Measurements from ENCODE around the gene BRAT1. TPM values are rescaled to one million over a fixed set of nuclear protein-coding genes. Genes with fewer than 3 reads are reported as not detected.

BRAT1 gene
- polyA plus RNA-seq, 1 donor from 2014 or later = 60.3 TPM

DNA sequence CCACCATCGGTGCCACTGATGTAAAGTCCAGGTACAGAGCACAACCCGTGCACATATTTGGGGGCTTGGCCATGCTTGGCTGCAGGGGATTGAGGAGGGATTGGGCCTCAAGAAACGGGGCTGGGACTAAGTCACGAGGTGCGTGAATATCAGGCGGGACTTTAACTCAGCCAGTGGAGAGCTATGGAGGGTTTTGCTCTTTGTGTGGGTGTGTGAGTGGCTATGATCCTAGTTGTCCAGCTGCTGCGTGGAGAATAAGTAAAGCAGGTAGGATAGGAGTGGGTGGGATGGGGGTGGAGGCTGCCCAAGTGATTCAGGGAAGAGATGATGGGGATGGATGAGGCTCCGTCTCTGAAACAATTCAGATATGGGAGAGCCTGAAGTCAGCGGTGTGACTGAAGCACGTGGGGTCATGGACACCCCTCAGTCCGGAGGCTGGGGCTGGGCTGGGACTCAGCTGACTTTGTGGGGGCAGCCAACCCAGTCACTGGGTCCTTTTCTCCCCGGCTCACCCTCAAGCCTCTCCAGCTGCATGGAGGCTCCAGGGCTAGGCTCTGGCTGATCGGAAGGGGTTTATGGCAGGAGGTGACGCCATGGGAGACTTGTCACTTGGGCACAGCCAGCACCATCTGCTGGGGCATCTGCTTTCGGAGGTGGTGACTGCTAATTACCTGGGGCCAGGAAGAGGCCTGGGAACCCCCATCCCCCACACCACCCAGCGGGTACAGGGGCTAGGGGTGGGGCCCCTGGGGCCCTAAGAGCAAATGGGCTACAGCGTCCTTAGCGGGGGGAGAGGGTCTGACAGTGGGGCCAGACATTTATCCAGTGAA lies 37.4 kb downstream of the BRAT1 start:
- Histone ChIP-seq H3K9ac (ENCODE audit: low read length) (no peak overlapping the region), H3K36me3 (ENCODE audit: insufficient read depth, low read length) (no peaks in the 10 kb centered on the region), H3K9me3 (ENCODE audit: low read length) (no peaks in the 10 kb centered on the region), H3F3A (ENCODE audit: insufficient read depth, low read length, poor library complexity, severe bottlenecking) (no peaks in the 10 kb centered on the region), H4K20me1 (ENCODE audit: insufficient read depth) (no peaks in the 10 kb centered on the region), H3K4me2 (ENCODE audit: low read length) (no peak overlapping the region), H3K27ac (ENCODE audit: low read length) (no peak overlapping the region), H3K79me2 (replicated peaks; ENCODE audit: insufficient read depth, low read length) (peaks cover 25% of the 10 kb centered on the region), H3K4me3 (ENCODE audit: low read length) (no peak overlapping the region), H3K27me3 (ENCODE audit: insufficient read depth, low read depth, low read length) (peaks cover 10% of the 10 kb centered on the region), H3K9me2 (ENCODE audit: insufficient read depth, low read length) (no peaks in the 10 kb centered on the region), H2AFZ (ENCODE audit: low read depth, low read length) (no peak overlapping the region)
- TF ChIP-seq SMC3 (conservative IDR thresholded peaks at IDR 0.05; ENCODE audit: poor library complexity) = no peak
- no peak for TF ChIP-seq MXI1 (conservative IDR thresholded peaks at IDR 0.05; ENCODE audit: poor library complexity, severe bottlenecking)
- TF ChIP-seq RAD21 (conservative IDR thresholded peaks at IDR 0.05) = no peak
- no peak for TF ChIP-seq TAF1 (IDR thresholded peaks at IDR 0.05; ENCODE audit: low read depth)
- TF ChIP-seq EZH2 (IDR thresholded peaks at IDR 0.05; ENCODE audit: borderline replicate concordance, insufficient read depth, low read length, poor library complexity, severe bottlenecking) = no peak
- TF ChIP-seq POLR2AphosphoS5 (IDR thresholded peaks at IDR 0.05) = no peak
- TF ChIP-seq EP300 (conservative IDR thresholded peaks at IDR 0.05; ENCODE audit: poor library complexity, severe bottlenecking) = no peak
- no peak for TF ChIP-seq REST (IDR thresholded peaks at IDR 0.05; ENCODE audit: borderline replicate concordance)
- no peak for TF ChIP-seq CTCF (IDR thresholded peaks at IDR 0.05; ENCODE audit: poor library complexity, severe bottlenecking)

GRCh38 chr7:2517026-2517425 lies 38.3 kb downstream of the BRAT1 start:
- Histone ChIP-seq H3K9ac (ENCODE audit: low read length) (no peak overlapping the region), H3K27ac (ENCODE audit: low read length) (no peak overlapping the region), H3K9me3 (ENCODE audit: low read length) (no peaks in the 10 kb centered on the region), H3K4me2 (ENCODE audit: low read length) (no peak overlapping the region), H2AFZ (ENCODE audit: low read depth, low read length) (no peak overlapping the region), H3K79me2 (replicated peaks; ENCODE audit: insufficient read depth, low read length) (peaks cover 17% of the 10 kb centered on the region), H3K27me3 (ENCODE audit: insufficient read depth, low read depth, low read length) (peaks cover 10% of the 10 kb centered on the region), H3K4me3 (ENCODE audit: low read length) (no peak overlapping the region), H3K9me2 (ENCODE audit: insufficient read depth, low read length) (no peaks in the 10 kb centered on the region), H4K20me1 (ENCODE audit: insufficient read depth) (no peaks in the 10 kb centered on the region), H3F3A (ENCODE audit: insufficient read depth, low read length, poor library complexity, severe bottlenecking) (no peaks in the 10 kb centered on the region), H3K36me3 (ENCODE audit: insufficient read depth, low read length) (no peaks in the 10 kb centered on the region)
- no peak for TF ChIP-seq EZH2 (IDR thresholded peaks at IDR 0.05; ENCODE audit: borderline replicate concordance, insufficient read depth, low read length, poor library complexity, severe bottlenecking)
- TF ChIP-seq CTCF (IDR thresholded peaks at IDR 0.05; ENCODE audit: poor library complexity, severe bottlenecking) = no peak
- TF ChIP-seq POLR2AphosphoS5 (IDR thresholded peaks at IDR 0.05) = no peak
- no peak for TF ChIP-seq EP300 (conservative IDR thresholded peaks at IDR 0.05; ENCODE audit: poor library complexity, severe bottlenecking)
- no peak for TF ChIP-seq SMC3 (conservative IDR thresholded peaks at IDR 0.05; ENCODE audit: poor library complexity)
- no peak for TF ChIP-seq REST (IDR thresholded peaks at IDR 0.05; ENCODE audit: borderline replicate concordance)
- TF ChIP-seq MXI1 (conservative IDR thresholded peaks at IDR 0.05; ENCODE audit: poor library complexity, severe bottlenecking) = no peak
- no peak for TF ChIP-seq TAF1 (IDR thresholded peaks at IDR 0.05; ENCODE audit: low read depth)
- no peak for TF ChIP-seq RAD21 (conservative IDR thresholded peaks at IDR 0.05)
